K562 (cell line): ENCODE results near the gene SMG7.

Experiments
- CBX8 ChIP-seq: fragments of 200-600 bp; sonication (generic); IDR thresholded peaks from 2 replicates; pipeline ENCODE4 v1.6.1; 2012; ENCODE audit warnings: borderline replicate concordance, mixed run types, low read depth, mild to moderate bottlenecking, moderate library complexity, mixed read lengths, low read length, control low read depth, inconsistent platforms; ENCODE audit not compliant: poor library complexity, severe bottlenecking; ENCODE audit errors: extremely low read depth
- CTCF ChIP-seq, 3 experiments: IDR thresholded peaks in 2 of 3; conservative IDR thresholded peaks in 1 of 3; 2 replicates each; pipeline ENCODE4 v1.5.1; 2011 to 2012; ENCODE audit warnings: low read length in 3 of 3, mild to moderate bottlenecking in 3 of 3, control low read depth in 2 of 3, improper control_type of control experiment in 1 of 3, inconsistent platforms in 1 of 3, low read depth in 1 of 3, mixed read lengths in 1 of 3, moderate library complexity in 1 of 3; ENCODE audit not compliant: insufficient read depth in 2 of 3
- DDX20 ChIP-seq: fragments of 450-650 bp; IDR thresholded peaks from 2 replicates; pipeline ENCODE4 v1.6.1; 2016; ENCODE audit warnings: missing genetic modification characterization, low read depth, mild to moderate bottlenecking, missing compliant biosample characterization, moderate library complexity
- ESRRA ChIP-seq: fragments of 450-650 bp; IDR thresholded peaks from 2 replicates; pipeline ENCODE4 v1.6.1; 2014; ENCODE audit warnings: low read depth, mild to moderate bottlenecking, moderate library complexity, borderline replicate concordance
- MTA3 ChIP-seq: fragments of 450-650 bp; formaldehyde crosslinking; IDR thresholded peaks from 2 replicates; pipeline ENCODE4 v1.6.1; 2017; ENCODE audit warnings: mild to moderate bottlenecking, borderline replicate concordance
- PHF8 ChIP-seq: fragments of 200-600 bp; sonication (generic); IDR thresholded peaks from 2 replicates; pipeline ENCODE4 v1.6.1; 2012; ENCODE audit warnings: mixed run types, mild to moderate bottlenecking, inconsistent platforms, low read length, moderate library complexity, borderline replicate concordance
- POLR2A ChIP-seq: fragments of 450-650 bp; conservative IDR thresholded peaks from 2 replicates; pipeline ENCODE4 v1.6.1; 2016
- POLR2AphosphoS5 ChIP-seq: IDR thresholded peaks from 2 replicates; pipeline ENCODE4 v1.6.1; 2011; ENCODE audit warnings: mild to moderate bottlenecking, low read depth, low read length, moderate library complexity; ENCODE audit not compliant: control insufficient read depth, insufficient read depth
- PTTG1 ChIP-seq: fragments of 450-650 bp; IDR thresholded peaks from 2 replicates; pipeline ENCODE4 v1.6.1; 2016; ENCODE audit warnings: low read depth, mild to moderate bottlenecking, missing genetic modification characterization, missing compliant biosample characterization
- RBBP5 ChIP-seq: fragments of 200-600 bp; sonication (generic); IDR thresholded peaks from 2 replicates; pipeline ENCODE4 v1.6.1; 2012; ENCODE audit warnings: borderline replicate concordance, mild to moderate bottlenecking, low read length, control low read depth, inconsistent platforms; ENCODE audit not compliant: insufficient read depth, poor library complexity, severe bottlenecking
- ZNF133 ChIP-seq: fragments of 250-450 bp; sonication (Bioruptor Pico); IDR thresholded peaks from 2 replicates; pipeline ENCODE4 v1.4.0; 2020; ENCODE audit warnings: mild to moderate bottlenecking
- ZNF24 ChIP-seq: fragments of 450-650 bp; IDR thresholded peaks from 2 replicates; pipeline ENCODE4 v1.6.1; 2016

GRCh38 chr1:183553764-183554163 lies 81.5 kb downstream of the SMG7 start:
- TF ChIP-seq ZNF24, result no peak
- no peak; a peak in 1 of 6 replicates for TF ChIP-seq CTCF (IDR thresholded peaks at IDR 0.05 in 2 of 3, conservative IDR thresholded peaks at IDR 0.05 in 1 of 3; ENCODE audit: insufficient read depth in 2 of 3, low read depth in 1 of 3, low read length in 3 of 3)
- no peak for TF ChIP-seq CBX8
- TF ChIP-seq MTA3, result no peak
- TF ChIP-seq ZNF133, result no peak
- no peak for TF ChIP-seq PHF8
- no peak for TF ChIP-seq POLR2A
- TF ChIP-seq PTTG1 (tag), result no peak
- TF ChIP-seq POLR2AphosphoS5, result 0 out of 2 replicates have a peak, but pooled peaks have one; percentile 15
- TF ChIP-seq RBBP5, result no peak
- TF ChIP-seq ESRRA, result no peak
- no peak for TF ChIP-seq DDX20
